K562 (cell line): ENCODE results near the gene TBRG1. TPM values are rescaled to one million over a fixed set of nuclear protein-coding genes. Genes with fewer than 3 reads are reported as not detected.

ENCODE experiments used
- ATAC-seq: fragments of 200-7000 bp; cut with Tn5 transposase; 3 replicates; pipeline ENCODE4 v1.9.1; 2020; ENCODE audit warnings: moderate library complexity
- BruUV-seq: library from RNA; stranded (reverse); fragments of 400-500 nt; replicated peaks from 2 replicates; lab custom pipeline; 2021; lab: Mats Ljungman, UMichigan
- CTCF ChIA-PET: fragments of 300-600 bp; formaldehyde crosslinking; extraction: SDS; loops from one replicate; lab custom pipeline; 2021; ENCODE audit warnings: low intra/inter-chr PET ratio; lab: Yijun Ruan, JAX
- POLR2A ChIA-PET: fragments of 300-600, 350-650 bp; sonication (Branson Sonifier 250); formaldehyde crosslinking; extraction: SDS; loops from one replicate; lab custom pipeline; 2021; ENCODE audit warnings: antibody characterized with exemption, inconsistent platforms; lab: Yijun Ruan, JAX
- DNase-seq, 4 experiments: peaks; one replicate each; pipeline versions ENCODE4 v3.0.0 to v3.0.0-alpha.2; 2011 to 2018; ENCODE audit warnings: low spot score in 3 of 4, mixed read lengths in 3 of 4; ENCODE audit errors: extremely low read depth in 1 of 4
- FAIRE-seq: peaks from 2 replicates; lab custom pipeline; 2011; peaks lifted over from hg19 to GRCh38; lab: Jason Lieb, UNC
- H2AFZ ChIP-seq: 2 replicates; pipeline ENCODE4 v1.6.0; 2011; ENCODE audit warnings: low read depth, low read length, control low read depth, inconsistent platforms
- H3K27ac ChIP-seq: fragments of 200-600 bp; 3 replicates; pipeline ENCODE4 v1.8.0; 2011; ENCODE audit warnings: low read depth, mild to moderate bottlenecking, control low read depth, inconsistent platforms, low read length, moderate library complexity, mixed read lengths; ENCODE audit errors: extremely low read depth
- H3K27me3 ChIP-seq, 2 experiments: fragments of 300-600 bp in 1 of 2; 2 replicates in 1 of 2; 3 replicates in 1 of 2; pipeline versions ENCODE4 v1.6.0 to v1.8.0; 2011; ENCODE audit warnings: inconsistent platforms in 2 of 2, low read length in 2 of 2, mild to moderate bottlenecking in 1 of 2, mixed read lengths in 1 of 2, moderate library complexity in 1 of 2; ENCODE audit not compliant: control insufficient read depth in 2 of 2, insufficient read depth in 2 of 2
- H3K36me3 ChIP-seq: fragments of 300-600 bp; 3 replicates; pipeline ENCODE4 v1.8.0; 2011; ENCODE audit warnings: mild to moderate bottlenecking, low read length, inconsistent platforms; ENCODE audit not compliant: control insufficient read depth, insufficient read depth
- H3K4me1 ChIP-seq, 2 experiments: fragments of 200-600 bp in 1 of 2; replicated peaks in 1 of 2; 2 replicates in 1 of 2; 3 replicates in 1 of 2; pipeline versions ENCODE4 v1.5.1 to v1.8.0; 2011; ENCODE audit warnings: inconsistent platforms in 2 of 2, low read length in 2 of 2, mild to moderate bottlenecking in 1 of 2, mixed read lengths in 1 of 2, moderate library complexity in 1 of 2; ENCODE audit not compliant: control insufficient read depth in 2 of 2, insufficient read depth in 2 of 2
- H3K4me2 ChIP-seq: 2 replicates; pipeline ENCODE4 v1.6.1; 2011; ENCODE audit warnings: low read length, control low read depth, inconsistent platforms, mixed read lengths; ENCODE audit not compliant: insufficient read depth
- H3K4me3 ChIP-seq: fragments of 200-600 bp; sonication (generic), shearing (Covaris generic); 2 replicates; pipeline ENCODE4 v1.5.1; 2016; ENCODE audit warnings: control low read depth, inconsistent platforms
- H3K79me2 ChIP-seq: fragments of 200-600 bp; 3 replicates; pipeline ENCODE4 v1.8.0; 2011; ENCODE audit warnings: low read length, inconsistent platforms; ENCODE audit not compliant: control insufficient read depth, insufficient read depth
- H3K9ac ChIP-seq, 2 experiments: 2 replicates each; pipeline versions ENCODE4 v1.6.0 to v1.6.1; 2011; ENCODE audit warnings: low read depth in 2 of 2, low read length in 2 of 2, control low read depth in 1 of 2, inconsistent platforms in 1 of 2, mild to moderate bottlenecking in 1 of 2, mixed read lengths in 1 of 2; ENCODE audit not compliant: insufficient read depth in 1 of 2
- H3K9me1 ChIP-seq: one replicate; pipeline ENCODE4 v1.6.0; 2011; ENCODE audit warnings: inconsistent platforms, mild to moderate bottlenecking, low read length, moderate library complexity; ENCODE audit not compliant: control insufficient read depth, insufficient read depth
- H3K9me3 ChIP-seq: replicated peaks from 2 replicates; pipeline ENCODE4 v1.5.1; 2011; ENCODE audit warnings: low read depth, low read length, inconsistent platforms; ENCODE audit not compliant: control insufficient read depth, insufficient read depth
- H4K20me1 ChIP-seq: replicated peaks from 2 replicates; pipeline ENCODE4 v1.6.1; 2011; ENCODE audit warnings: low read length, inconsistent platforms, mixed read lengths; ENCODE audit not compliant: control insufficient read depth, insufficient read depth
- CEBPB ChIP-seq: fragments of 450-650 bp; IDR thresholded peaks from 2 replicates; pipeline ENCODE4 v1.6.1; 2016; ENCODE audit warnings: missing genetic modification characterization, missing compliant biosample characterization
- CEBPG ChIP-seq, 3 experiments: fragments of 200-800 bp in 1 of 3; sonication (Bioruptor generic) in 1 of 3; sonication (generic) in 1 of 3; formaldehyde crosslinking in 1 of 3; IDR thresholded peaks in 2 of 3; conservative IDR thresholded peaks in 1 of 3; 2 replicates each; pipeline versions ENCODE4 v1.6.1 to v1.8.0; 2016 to 2022; ENCODE audit warnings: missing compliant biosample characterization in 2 of 3, missing genetic modification characterization in 2 of 3, mild to moderate bottlenecking in 1 of 3, missing genetic modification reagents in 1 of 3
- THRAP3 ChIP-seq: fragments of 450-650 bp; IDR thresholded peaks from 2 replicates; pipeline ENCODE4 v1.6.1; 2016; ENCODE audit warnings: mild to moderate bottlenecking, inconsistent platforms, borderline replicate concordance
- ZNF512 ChIP-seq: IDR thresholded peaks from 2 replicates; pipeline ENCODE4 v1.6.1; 2016; ENCODE audit warnings: missing genetic modification characterization, missing compliant biosample characterization
- WGBS: fragments of 100-300 bp; shearing (Covaris generic); methylation state at CpG from one replicate; pipeline ENCODE4 v1.1.6; 2016; ENCODE audit warnings: low coverage, mixed read lengths; ENCODE audit not compliant: insufficient coverage; ENCODE audit errors: missing lambda C conversion rate; 5-methylcytosine and 5-hydroxymethylcytosine counted together
- in situ Hi-C: fragments of 300-500 bp; cut with MboI; formaldehyde crosslinking; loops from 4 replicates; pipeline ENCODE4 v1.15.0; 2018; ENCODE audit warnings: inconsistent platforms, mixed read lengths
- intact Hi-C: fragments of 100-400 bp; cut with micrococcal nuclease; formaldehyde crosslinking; loops from 2 replicates; pipeline ENCODE4 v1.14.2; 2022
- polyA plus RNA-seq, 8 experiments: library from polyadenylated mRNA; depleted of rRNA in 4 of 8; stranded (reverse) in 5 of 8; unstranded in 3 of 8; fragments of >200 nt; fragmentation: Nextera tagmentation in 2 of 8; fragmentation: Illumina TruSeq in 1 of 8; extraction: Ambion mirVana in 2 of 8; extraction: Trizol in 1 of 8; gene quantifications; 2 replicates each; pipeline versions ENCODE4 v1.2.1 to v1.2.3, GENCODE V29; 2011 to 2014; ENCODE audit warnings: inconsistent platforms in 1 of 8, missing spikeins in 1 of 8
- total RNA-seq, 7 experiments: library from RNA; depleted of rRNA in 6 of 7; stranded (reverse); fragments of >200 nt in 6 of 7; fragmentation: Illumina TruSeq in 2 of 7; extraction: Trizol in 2 of 7; gene quantifications; 2 replicates each; pipeline versions ENCODE4 v1.2.1 to v1.2.3, GENCODE V29; 2011 to 2021; ENCODE audit warnings: low replicate concordance in 1 of 7

Gene TBRG1
- total and polyA plus RNA-seq, 9 of the 15 experiments (the other 6 are each of a cell fraction or from before 2014, with no cell fraction given): 8.7 to 30.0 (median 20.2) TPM

- Histone ChIP-seq H3K79me2 (peaks cover 35% of the 10 kb centered on the region), H3K4me1 (peaks cover 0 to 13% of the 10 kb centered on the region in 2 experiments; a peak in 3 of 5 replicates), H3K9ac (no peak overlapping the region), H3K27ac (no peak overlapping the region), H2AFZ (no peak overlapping the region), H3K27me3 (no peaks in the 10 kb centered on the region), H3K36me3 (peaks cover 76% of the 10 kb centered on the region), H3K9me1 (peaks cover 4% of the 10 kb centered on the region), H3K4me3 (no peak overlapping the region), H3K4me2 (no peak overlapping the region), H4K20me1 (no peaks in the 10 kb centered on the region), H3K9me3 (no peaks in the 10 kb centered on the region)
- ChIA-PET POLR2A (no interaction called here), CTCF (no interaction called here)
- ATAC-seq (no peak), DNase-seq (no peak), FAIRE-seq (no peak)
- TF ChIP-seq CEBPB (peak; percentile 51; the same call in 1 of the 2 replicates), CEBPG (CRISPR knock-in tag; IDR thresholded peaks at IDR 0.05) (no peak), CEBPG (tag; conservative IDR thresholded peaks at IDR 0.05 in 1 of 2, IDR thresholded peaks at IDR 0.05 in 1 of 2) (peak; percentile 19 to 69; a peak in 2 of 4 replicates), THRAP3 (no peak), ZNF512 (tag) (no peak)
- no TSS peak for BruUV-seq
- WGBS: 93% methylated on average over 5 of the region's 5 CpGs
- intact Hi-C loops (no loop called here), in situ Hi-C loops (no loop called here)
Observed at GRCh38 chr11:124627546-124627945, 4.9 kb downstream of the TBRG1 start.
